OCI-LY3 (cell line): ENCODE results near the gene NAA60.

Source experiments
- H2AFZ ChIP-seq: fragments of 200-600, 300-600 bp; shearing (Covaris generic); 2 replicates; pipeline ENCODE4 v1.6.0; 2014; ENCODE audit warnings: antibody characterized with exemption, low read depth, low read length
- H3K27ac ChIP-seq: fragments of 200-600, 300-600 bp; sonication (generic); 2 replicates; pipeline ENCODE4 v1.5.1; 2014; ENCODE audit warnings: mild to moderate bottlenecking, low read length, moderate library complexity, mixed read lengths
- H3K27me3 ChIP-seq: fragments of 200-600, 300-600 bp; sonication (generic); 2 replicates; pipeline ENCODE4 v1.6.1; 2014; ENCODE audit warnings: low read depth, low read length, mixed read lengths
- H3K36me3 ChIP-seq: fragments of 200-600, 300-600 bp; sonication (generic); replicated peaks from 2 replicates; pipeline ENCODE3; 2014; ENCODE audit warnings: low read depth, low read length, mixed read lengths
- H3K4me1 ChIP-seq: fragments of 300-600, 200-600 bp; sonication (generic); 2 replicates; pipeline ENCODE4 v1.6.1; 2014; ENCODE audit warnings: low read length, mixed read lengths
- H3K4me2 ChIP-seq: fragments of 200-600, 300-600 bp; sonication (generic); 2 replicates; pipeline ENCODE4 v1.6.1; 2014; ENCODE audit warnings: low read length, mixed read lengths
- H3K4me3 ChIP-seq: fragments of 300-600, 200-600 bp; sonication (generic); 2 replicates; pipeline ENCODE4 v1.5.1; 2014; ENCODE audit warnings: antibody characterized with exemption, mild to moderate bottlenecking, low read length, moderate library complexity
- H3K79me2 ChIP-seq: fragments of 300-600, 200-600 bp; shearing (Covaris generic); 2 replicates; pipeline ENCODE4 v1.6.1; 2014; ENCODE audit warnings: mild to moderate bottlenecking, low read length, mixed read lengths
- H3K9ac ChIP-seq: fragments of 300-600, 200-600 bp; shearing (Covaris generic); 2 replicates; pipeline ENCODE4 v1.6.0; 2014; ENCODE audit warnings: mild to moderate bottlenecking, low read length, moderate library complexity
- H3K9me3 ChIP-seq: fragments of 200-600, 300-600 bp; shearing (Covaris generic); 2 replicates; pipeline ENCODE4 v1.6.1; 2014; ENCODE audit warnings: low read length, mixed read lengths; ENCODE audit not compliant: insufficient read depth
- H4K20me1 ChIP-seq: fragments of 200-600, 300-600 bp; sonication (generic); 2 replicates; pipeline ENCODE4 v1.6.1; 2016; ENCODE audit warnings: low read length, mixed read lengths; ENCODE audit not compliant: insufficient read depth
- EZH2phosphoT487 ChIP-seq: fragments of 200-600 bp; shearing (Covaris generic); IDR thresholded peaks from 2 replicates; pipeline ENCODE4 v1.6.1; 2018; ENCODE audit warnings: antibody characterized with exemption, mixed run types, low read depth
- TF ChIP-seq, protein P1 (sequence below): fragments of 200-600, 300-600 bp; sonication (generic); IDR thresholded peaks from 2 replicates; pipeline ENCODE4 v1.5.1; 2014; ENCODE audit warnings: antibody characterized with exemption, low read length, low read depth

Gene NAA60

GRCh38 chr16:3511286-3512180 is 68.1 kb downstream of the NAA60 start:
- TF ChIP-seq EZH2phosphoT487: no peak
- TF ChIP-seq, protein P1, sequence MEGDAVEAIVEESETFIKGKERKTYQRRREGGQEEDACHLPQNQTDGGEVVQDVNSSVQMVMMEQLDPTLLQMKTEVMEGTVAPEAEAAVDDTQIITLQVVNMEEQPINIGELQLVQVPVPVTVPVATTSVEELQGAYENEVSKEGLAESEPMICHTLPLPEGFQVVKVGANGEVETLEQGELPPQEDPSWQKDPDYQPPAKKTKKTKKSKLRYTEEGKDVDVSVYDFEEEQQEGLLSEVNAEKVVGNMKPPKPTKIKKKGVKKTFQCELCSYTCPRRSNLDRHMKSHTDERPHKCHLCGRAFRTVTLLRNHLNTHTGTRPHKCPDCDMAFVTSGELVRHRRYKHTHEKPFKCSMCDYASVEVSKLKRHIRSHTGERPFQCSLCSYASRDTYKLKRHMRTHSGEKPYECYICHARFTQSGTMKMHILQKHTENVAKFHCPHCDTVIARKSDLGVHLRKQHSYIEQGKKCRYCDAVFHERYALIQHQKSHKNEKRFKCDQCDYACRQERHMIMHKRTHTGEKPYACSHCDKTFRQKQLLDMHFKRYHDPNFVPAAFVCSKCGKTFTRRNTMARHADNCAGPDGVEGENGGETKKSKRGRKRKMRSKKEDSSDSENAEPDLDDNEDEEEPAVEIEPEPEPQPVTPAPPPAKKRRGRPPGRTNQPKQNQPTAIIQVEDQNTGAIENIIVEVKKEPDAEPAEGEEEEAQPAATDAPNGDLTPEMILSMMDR: no peak
- H4K20me1 ChIP-seq: no peaks in the 10 kb centered on the region
- H3K27ac ChIP-seq: no peak overlapping the region
- no peaks in the 10 kb centered on the region for H3K9me3 ChIP-seq
- H3K9ac ChIP-seq: no peak overlapping the region
- H3K4me3 ChIP-seq: no peak overlapping the region
- H3K27me3 ChIP-seq: no peaks in the 10 kb centered on the region
- no peaks in the 10 kb centered on the region for H3K79me2 ChIP-seq
- H3K4me2 ChIP-seq: no peak overlapping the region
- no peaks in the 10 kb centered on the region for H3K4me1 ChIP-seq
- no peak overlapping the region for H2AFZ ChIP-seq
- peaks cover 23% of the 10 kb centered on the region for H3K36me3 ChIP-seq

- Histone ChIP-seq H2AFZ (no peak overlapping the region), H3K36me3 (peaks cover 17% of the 10 kb centered on the region), H3K4me3 (no peak overlapping the region), H3K79me2 (no peaks in the 10 kb centered on the region), H3K27me3 (no peaks in the 10 kb centered on the region), H3K4me2 (no peak overlapping the region), H3K9me3 (no peaks in the 10 kb centered on the region), H4K20me1 (no peaks in the 10 kb centered on the region), H3K4me1 (no peaks in the 10 kb centered on the region), H3K9ac (no peak overlapping the region), H3K27ac (no peak overlapping the region)
- TF ChIP-seq, protein P1: no peak
- no peak for TF ChIP-seq EZH2phosphoT487
Measured at GRCh38 chr16:3513892-3514583, 70.6 kb downstream of the NAA60 start.

DNA sequence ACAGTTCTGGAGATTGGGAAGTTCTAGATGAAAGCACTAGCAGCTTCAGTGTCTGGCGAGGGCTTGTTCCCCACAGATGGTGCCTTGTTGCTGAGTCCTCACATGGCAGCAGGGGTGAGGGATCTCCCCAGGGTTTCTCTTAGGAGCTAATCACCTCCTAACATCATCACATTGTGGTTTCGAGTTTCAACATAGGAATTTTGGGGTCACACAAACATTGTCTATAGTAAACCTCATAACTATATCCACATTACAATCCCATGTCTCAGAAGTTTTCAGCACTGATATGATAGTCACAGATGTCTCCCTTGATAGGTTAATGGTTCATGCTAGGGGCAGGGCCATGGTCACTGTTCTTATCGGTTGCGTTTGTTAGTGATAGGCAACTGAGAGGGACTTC is 71.1 kb downstream of the NAA60 start:
- no peak overlapping the region for H3K9ac ChIP-seq
- no peak overlapping the region for H3K4me2 ChIP-seq
- no peak for TF ChIP-seq EZH2phosphoT487
- TF ChIP-seq, protein P1: no peak
- H4K20me1 ChIP-seq: no peaks in the 10 kb centered on the region
- no peak overlapping the region for H2AFZ ChIP-seq
- no peaks in the 10 kb centered on the region for H3K4me1 ChIP-seq
- H3K79me2 ChIP-seq: no peaks in the 10 kb centered on the region
- H3K27ac ChIP-seq: no peak overlapping the region
- H3K4me3 ChIP-seq: no peak overlapping the region
- peaks cover 14% of the 10 kb centered on the region for H3K36me3 ChIP-seq
- H3K9me3 ChIP-seq: no peaks in the 10 kb centered on the region
- H3K27me3 ChIP-seq: no peaks in the 10 kb centered on the region

DNA sequence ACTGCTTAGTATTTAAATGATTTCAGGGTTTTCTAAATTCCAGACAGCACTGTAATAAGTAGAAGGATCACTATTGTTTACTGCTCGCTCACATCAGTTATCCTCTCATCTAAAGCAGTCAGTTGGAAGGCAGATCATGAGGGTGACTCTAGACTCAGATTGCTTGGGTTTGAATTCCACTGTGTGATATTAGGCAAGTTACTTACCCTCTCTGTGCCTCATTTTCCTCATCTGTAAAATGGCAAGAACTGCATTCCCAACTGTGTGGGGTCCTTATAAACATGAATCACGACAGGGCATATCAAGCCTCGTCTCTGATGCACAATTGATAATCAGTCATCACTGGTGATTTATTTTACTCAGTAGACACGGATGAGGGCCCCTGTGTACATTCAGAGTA is 72.4 kb downstream of the NAA60 start:
- Histone ChIP-seq H4K20me1 (no peaks in the 10 kb centered on the region), H3K9ac (no peak overlapping the region), H3K4me1 (no peaks in the 10 kb centered on the region), H3K9me3 (no peaks in the 10 kb centered on the region), H3K4me2 (no peak overlapping the region), H3K79me2 (no peaks in the 10 kb centered on the region), H3K27me3 (no peaks in the 10 kb centered on the region), H3K27ac (no peak overlapping the region), H3K36me3 (peaks cover 14% of the 10 kb centered on the region), H3K4me3 (no peak overlapping the region), H2AFZ (no peak overlapping the region)
- TF ChIP-seq EZH2phosphoT487: no peak
- TF ChIP-seq, protein P1: no peak
